Umbilical cord (tissue), 1 donor: ENCODE results near the gene SIGMAR1. TPM values are rescaled to one million over a fixed set of nuclear protein-coding genes. Genes with fewer than 3 reads are reported as not detected.

Experiments
- total RNA-seq: library from RNA; depleted of rRNA; stranded (reverse); fragments of >200 nt; gene quantifications from one replicate; pipeline ENCODE4 v1.2.3, GENCODE V29; 2014; ENCODE audit warnings: low replicate concordance; ENCODE audit not compliant: insufficient read depth

Gene SIGMAR1
- total RNA-seq, 1 donor from 2014 or later, result 35.4 TPM

Other genes with a start within 250 kb of the SIGMAR1 start
- 6.3 TPM for gene FAM219A, start 179.2 kb downstream of the SIGMAR1 start, total RNA-seq
- gene DNAI1, start 179.0 kb downstream of the SIGMAR1 start, total RNA-seq, result not detected
- gene ENHO, start 114.8 kb downstream of the SIGMAR1 start, total RNA-seq, result not detected
- gene CNTFR, start 48.1 kb downstream of the SIGMAR1 start, total RNA-seq, result not detected
- gene RPP25L, start 25.7 kb downstream of the SIGMAR1 start, total RNA-seq, result 12.5 TPM
- 108 TPM for gene DCTN3, start 17.3 kb downstream of the SIGMAR1 start, total RNA-seq
- not detected for gene ARID3C, start 8.7 kb downstream of the SIGMAR1 start, total RNA-seq
- 33.9 TPM for gene GALT, start 8.9 kb upstream of the SIGMAR1 start, total RNA-seq
- gene IL11RA, start 14.4 kb upstream of the SIGMAR1 start, total RNA-seq, result 53.2 TPM
- gene CCL27, start 24.9 kb upstream of the SIGMAR1 start, total RNA-seq, result not detected
- not detected for gene CCL19, start 53.5 kb upstream of the SIGMAR1 start, total RNA-seq
- not detected for gene CCL21, start 72.3 kb upstream of the SIGMAR1 start, total RNA-seq